ENCODE data around the gene MAPK4. TPM values are rescaled to one million over a fixed set of nuclear protein-coding genes. Genes with fewer than 3 reads are reported as not detected.

Gene MAPK4
- total RNA-seq, 1 experiment from 2014 or later: 1.8 TPM

GRCh38 chr18:50711386-50711785 is 151.5 kb downstream of the MAPK4 start:
- no peak for DNase-seq (ENCODE audit: extremely low read depth, low read depth)

GRCh38 chr18:50715919-50716318 is 156.0 kb downstream of the MAPK4 start:
- DNase-seq (ENCODE audit: extremely low read depth, low read depth): peak; percentile 71

- no peak for DNase-seq (ENCODE audit: extremely low read depth, low read depth)
Observed at GRCh38 chr18:50716902-50717301, 157.0 kb downstream of the MAPK4 start.

- DNase-seq (ENCODE audit: extremely low read depth, low read depth): no peak
Observed at GRCh38 chr18:50717563-50717962, 157.7 kb downstream of the MAPK4 start.

- no peak for DNase-seq (ENCODE audit: extremely low read depth, low read depth)
Observed at GRCh38 chr18:50719471-50720324, 159.8 kb downstream of the MAPK4 start.

GRCh38 chr18:50720325-50720674 is 160.4 kb downstream of the MAPK4 start:
- DNase-seq (ENCODE audit: extremely low read depth, low read depth): no peak

GRCh38 chr18:50721006-50721405 is 161.1 kb downstream of the MAPK4 start:
- DNase-seq (ENCODE audit: extremely low read depth, low read depth): no peak

- no peak for DNase-seq (ENCODE audit: extremely low read depth, low read depth)
Observed at GRCh38 chr18:50721451-50722120, 161.7 kb downstream of the MAPK4 start.

- DNase-seq (ENCODE audit: extremely low read depth, low read depth): no peak
Observed at GRCh38 chr18:50722311-50722710, 162.4 kb downstream of the MAPK4 start.

- DNase-seq (ENCODE audit: extremely low read depth, low read depth): no peak
Observed at GRCh38 chr18:50724751-50725151, 164.9 kb downstream of the MAPK4 start.

GRCh38 chr18:50726960-50727589 is 167.2 kb downstream of the MAPK4 start:
- DNase-seq (ENCODE audit: extremely low read depth, low read depth): no peak

- no peak for DNase-seq (ENCODE audit: extremely low read depth, low read depth)
Observed at GRCh38 chr18:50727721-50728471, 168.0 kb downstream of the MAPK4 start.

- no peak for DNase-seq (ENCODE audit: extremely low read depth, low read depth)
Observed at GRCh38 chr18:50729376-50729775, 169.5 kb downstream of the MAPK4 start.

GRCh38 chr18:50729986-50730385 is 170.1 kb downstream of the MAPK4 start:
- no peak for DNase-seq (ENCODE audit: extremely low read depth, low read depth)

GRCh38 chr18:50734342-50734741 is 174.5 kb downstream of the MAPK4 start:
- no peak for DNase-seq (ENCODE audit: extremely low read depth, low read depth)

- DNase-seq (ENCODE audit: extremely low read depth, low read depth): no peak
Observed at GRCh38 chr18:50734886-50735285, 175.0 kb downstream of the MAPK4 start.

GRCh38 chr18:50737127-50737526 is 177.2 kb downstream of the MAPK4 start:
- no peak for DNase-seq (ENCODE audit: extremely low read depth, low read depth)

GRCh38 chr18:50738098-50738757 is 178.3 kb downstream of the MAPK4 start:
- no peak for DNase-seq (ENCODE audit: extremely low read depth, low read depth)

- DNase-seq (ENCODE audit: extremely low read depth, low read depth): no peak
Observed at GRCh38 chr18:50742952-50743351, 183.1 kb downstream of the MAPK4 start.

- no peak for DNase-seq (ENCODE audit: extremely low read depth, low read depth)
Observed at GRCh38 chr18:50744253-50744652, 184.4 kb downstream of the MAPK4 start.

Measured in NCI-H460 (cell line).